K562 (cell line): Measurements from ENCODE around the gene FREM1. TPM values are rescaled to one million over a fixed set of nuclear protein-coding genes. Genes with fewer than 3 reads are reported as not detected.

Experiments
- ATAC-seq: fragments of 200-7000 bp; cut with Tn5 transposase; 3 replicates; pipeline ENCODE4 v1.9.1; 2020; ENCODE audit warnings: moderate library complexity
- BruUV-seq: library from RNA; stranded (reverse); fragments of 400-500 nt; replicated peaks from 2 replicates; lab custom pipeline; 2021; lab: Mats Ljungman, UMichigan
- CTCF ChIA-PET: fragments of 300-600 bp; formaldehyde crosslinking; extraction: SDS; loops from one replicate; lab custom pipeline; 2021; ENCODE audit warnings: low intra/inter-chr PET ratio; lab: Yijun Ruan, JAX
- POLR2A ChIA-PET: fragments of 300-600, 350-650 bp; sonication (Branson Sonifier 250); formaldehyde crosslinking; extraction: SDS; loops from one replicate; lab custom pipeline; 2021; ENCODE audit warnings: antibody characterized with exemption, inconsistent platforms; lab: Yijun Ruan, JAX
- DNase-seq, 4 experiments: peaks; one replicate each; pipeline versions ENCODE4 v3.0.0 to v3.0.0-alpha.2; 2011 to 2018; ENCODE audit warnings: low spot score in 3 of 4, mixed read lengths in 3 of 4; ENCODE audit errors: extremely low read depth in 1 of 4
- FAIRE-seq: peaks from 2 replicates; lab custom pipeline; 2011; peaks lifted over from hg19 to GRCh38; lab: Jason Lieb, UNC
- H2AFZ ChIP-seq: 2 replicates; pipeline ENCODE4 v1.6.0; 2011; ENCODE audit warnings: low read depth, low read length, control low read depth, inconsistent platforms
- H3K27ac ChIP-seq: fragments of 200-600 bp; 3 replicates; pipeline ENCODE4 v1.8.0; 2011; ENCODE audit warnings: low read depth, mild to moderate bottlenecking, control low read depth, inconsistent platforms, low read length, moderate library complexity, mixed read lengths; ENCODE audit errors: extremely low read depth
- H3K27me3 ChIP-seq, 2 experiments: fragments of 300-600 bp in 1 of 2; 2 replicates in 1 of 2; 3 replicates in 1 of 2; pipeline versions ENCODE4 v1.6.0 to v1.8.0; 2011; ENCODE audit warnings: inconsistent platforms in 2 of 2, low read length in 2 of 2, mild to moderate bottlenecking in 1 of 2, mixed read lengths in 1 of 2, moderate library complexity in 1 of 2; ENCODE audit not compliant: control insufficient read depth in 2 of 2, insufficient read depth in 2 of 2
- H3K36me3 ChIP-seq: fragments of 300-600 bp; 3 replicates; pipeline ENCODE4 v1.8.0; 2011; ENCODE audit warnings: mild to moderate bottlenecking, low read length, inconsistent platforms; ENCODE audit not compliant: control insufficient read depth, insufficient read depth
- H3K4me1 ChIP-seq, 2 experiments: fragments of 200-600 bp in 1 of 2; replicated peaks in 1 of 2; 2 replicates in 1 of 2; 3 replicates in 1 of 2; pipeline versions ENCODE4 v1.5.1 to v1.8.0; 2011; ENCODE audit warnings: inconsistent platforms in 2 of 2, low read length in 2 of 2, mild to moderate bottlenecking in 1 of 2, mixed read lengths in 1 of 2, moderate library complexity in 1 of 2; ENCODE audit not compliant: control insufficient read depth in 2 of 2, insufficient read depth in 2 of 2
- H3K4me2 ChIP-seq: 2 replicates; pipeline ENCODE4 v1.6.1; 2011; ENCODE audit warnings: low read length, control low read depth, inconsistent platforms, mixed read lengths; ENCODE audit not compliant: insufficient read depth
- H3K4me3 ChIP-seq: fragments of 200-600 bp; sonication (generic), shearing (Covaris generic); 2 replicates; pipeline ENCODE4 v1.5.1; 2016; ENCODE audit warnings: control low read depth, inconsistent platforms
- H3K79me2 ChIP-seq: fragments of 200-600 bp; 3 replicates; pipeline ENCODE4 v1.8.0; 2011; ENCODE audit warnings: low read length, inconsistent platforms; ENCODE audit not compliant: control insufficient read depth, insufficient read depth
- H3K9ac ChIP-seq, 2 experiments: 2 replicates each; pipeline versions ENCODE4 v1.6.0 to v1.6.1; 2011; ENCODE audit warnings: low read depth in 2 of 2, low read length in 2 of 2, control low read depth in 1 of 2, inconsistent platforms in 1 of 2, mild to moderate bottlenecking in 1 of 2, mixed read lengths in 1 of 2; ENCODE audit not compliant: insufficient read depth in 1 of 2
- H3K9me1 ChIP-seq: one replicate; pipeline ENCODE4 v1.6.0; 2011; ENCODE audit warnings: inconsistent platforms, mild to moderate bottlenecking, low read length, moderate library complexity; ENCODE audit not compliant: control insufficient read depth, insufficient read depth
- H3K9me3 ChIP-seq: replicated peaks from 2 replicates; pipeline ENCODE4 v1.5.1; 2011; ENCODE audit warnings: low read depth, low read length, inconsistent platforms; ENCODE audit not compliant: control insufficient read depth, insufficient read depth
- H4K20me1 ChIP-seq: replicated peaks from 2 replicates; pipeline ENCODE4 v1.6.1; 2011; ENCODE audit warnings: low read length, inconsistent platforms, mixed read lengths; ENCODE audit not compliant: control insufficient read depth, insufficient read depth
- BCLAF1 ChIP-seq, 2 experiments: fragments of 450-650 bp in 1 of 2; IDR thresholded peaks; 2 replicates each; pipeline ENCODE4 v1.6.1; 2011 to 2017; ENCODE audit warnings: low read depth in 2 of 2, antibody characterized with exemption in 1 of 2, borderline replicate concordance in 1 of 2, low read length in 1 of 2, mild to moderate bottlenecking in 1 of 2, mixed read lengths in 1 of 2; ENCODE audit not compliant: control insufficient read depth in 1 of 2
- CREB5 ChIP-seq: fragments of 250-450 bp; sonication (Bioruptor Pico); IDR thresholded peaks from 2 replicates; pipeline ENCODE4 v1.5.0; 2020; ENCODE audit warnings: mild to moderate bottlenecking
- ESRRA ChIP-seq: fragments of 450-650 bp; IDR thresholded peaks from 2 replicates; pipeline ENCODE4 v1.6.1; 2014; ENCODE audit warnings: low read depth, mild to moderate bottlenecking, moderate library complexity, borderline replicate concordance
- GABPB2 ChIP-seq: fragments of 250-450 bp; sonication (Bioruptor Pico); conservative IDR thresholded peaks from 2 replicates; pipeline ENCODE4 v1.5.1; 2021; ENCODE audit warnings: mild to moderate bottlenecking
- MAFG ChIP-seq: fragments of 450-650 bp; conservative IDR thresholded peaks from 2 replicates; pipeline ENCODE4 v1.6.1; 2016; ENCODE audit warnings: missing genetic modification characterization, missing compliant biosample characterization
- POLR2A ChIP-seq: fragments of 450-650 bp; conservative IDR thresholded peaks from 2 replicates; pipeline ENCODE4 v1.6.1; 2016
- RBM34 ChIP-seq: fragments of 200-400 bp; formaldehyde crosslinking; IDR thresholded peaks from 2 replicates; pipeline ENCODE4 v1.6.1; 2018; ENCODE audit warnings: low read length, borderline replicate concordance; ENCODE audit not compliant: insufficient read depth
- RBM39 ChIP-seq: fragments of 200-400 bp; formaldehyde crosslinking; optimal IDR thresholded peaks from 2 replicates; pipeline ENCODE3; 2018; ENCODE audit warnings: low read depth, low read length
- RFX5 ChIP-seq: IDR thresholded peaks from 2 replicates; pipeline ENCODE4 v1.6.1; 2011; ENCODE audit warnings: low read depth, mild to moderate bottlenecking, improper control_type of control experiment, low read length
- SREBF2 ChIP-seq: sonication (generic); formaldehyde crosslinking; IDR thresholded peaks from 2 replicates; pipeline ENCODE4 v1.4.0; 2020; ENCODE audit warnings: mild to moderate bottlenecking, missing genetic modification reagents
- U2AF1 ChIP-seq: fragments of 200-400 bp; formaldehyde crosslinking; optimal IDR thresholded peaks from 2 replicates; pipeline ENCODE3; 2017; ENCODE audit warnings: mild to moderate bottlenecking, low read depth, low read length, moderate library complexity
- ZFPM2 ChIP-seq: fragments of 250-450 bp; sonication (Bioruptor Pico); IDR thresholded peaks from 2 replicates; pipeline ENCODE4 v1.5.1; 2022; ENCODE audit warnings: mild to moderate bottlenecking
- ZKSCAN1 ChIP-seq: fragments of 150-350 bp; IDR thresholded peaks from 2 replicates; pipeline ENCODE4 v1.6.1; 2016; ENCODE audit warnings: low read depth, low read length
- ZNF561 ChIP-seq: fragments of 450-650 bp; formaldehyde crosslinking; conservative IDR thresholded peaks from 2 replicates; pipeline ENCODE4 v1.4.0; 2020; ENCODE audit warnings: mild to moderate bottlenecking, moderate library complexity
- WGBS: fragments of 100-300 bp; shearing (Covaris generic); methylation state at CpG from one replicate; pipeline ENCODE4 v1.1.6; 2016; ENCODE audit warnings: low coverage, mixed read lengths; ENCODE audit not compliant: insufficient coverage; ENCODE audit errors: missing lambda C conversion rate; 5-methylcytosine and 5-hydroxymethylcytosine counted together
- in situ Hi-C: fragments of 300-500 bp; cut with MboI; formaldehyde crosslinking; loops from 4 replicates; pipeline ENCODE4 v1.15.0; 2018; ENCODE audit warnings: inconsistent platforms, mixed read lengths
- intact Hi-C: fragments of 100-400 bp; cut with micrococcal nuclease; formaldehyde crosslinking; loops from 2 replicates; pipeline ENCODE4 v1.14.2; 2022
- polyA plus RNA-seq, 8 experiments: library from polyadenylated mRNA; depleted of rRNA in 4 of 8; stranded (reverse) in 5 of 8; unstranded in 3 of 8; fragments of >200 nt; fragmentation: Nextera tagmentation in 2 of 8; fragmentation: Illumina TruSeq in 1 of 8; extraction: Ambion mirVana in 2 of 8; extraction: Trizol in 1 of 8; gene quantifications; 2 replicates each; pipeline versions ENCODE4 v1.2.1 to v1.2.3, GENCODE V29; 2011 to 2014; ENCODE audit warnings: inconsistent platforms in 1 of 8, missing spikeins in 1 of 8
- total RNA-seq, 7 experiments: library from RNA; depleted of rRNA in 6 of 7; stranded (reverse); fragments of >200 nt in 6 of 7; fragmentation: Illumina TruSeq in 2 of 7; extraction: Trizol in 2 of 7; gene quantifications; 2 replicates each; pipeline versions ENCODE4 v1.2.1 to v1.2.3, GENCODE V29; 2011 to 2021; ENCODE audit warnings: low replicate concordance in 1 of 7

FREM1 gene
- total and polyA plus RNA-seq, 9 of the 15 experiments (the other 6 are each of a cell fraction or from before 2014, with no cell fraction given) = 0.03 to 0.24 (median 0.13) TPM; not detected in 2

DNA sequence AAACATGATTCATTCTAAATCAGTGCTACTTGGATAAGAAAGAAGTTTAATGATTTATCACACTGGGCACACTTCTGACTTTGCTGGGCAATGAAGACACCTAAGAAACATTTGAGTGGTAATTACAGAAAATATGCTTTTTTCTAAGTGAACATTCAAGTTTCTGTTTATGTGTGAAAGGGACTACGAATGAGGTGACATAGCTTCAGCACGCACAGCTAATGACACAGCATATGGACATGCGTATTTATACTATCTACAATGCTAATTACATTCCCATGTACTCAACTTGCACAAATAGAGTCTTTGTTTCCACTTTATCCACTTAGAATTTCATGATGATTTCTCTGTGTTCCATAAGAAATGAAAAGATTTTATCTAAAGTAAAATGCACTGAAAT, 40.6 kb downstream of the FREM1 start (continued):
- no peak for TF ChIP-seq RBM39
- TF ChIP-seq SREBF2 = no peak
- no peak for TF ChIP-seq ZFPM2 (CRISPR knock-in tag)
- TF ChIP-seq CREB5 (CRISPR knock-in tag) = no peak
- no peak for TF ChIP-seq POLR2A
- no peak for TF ChIP-seq ESRRA

DNA sequence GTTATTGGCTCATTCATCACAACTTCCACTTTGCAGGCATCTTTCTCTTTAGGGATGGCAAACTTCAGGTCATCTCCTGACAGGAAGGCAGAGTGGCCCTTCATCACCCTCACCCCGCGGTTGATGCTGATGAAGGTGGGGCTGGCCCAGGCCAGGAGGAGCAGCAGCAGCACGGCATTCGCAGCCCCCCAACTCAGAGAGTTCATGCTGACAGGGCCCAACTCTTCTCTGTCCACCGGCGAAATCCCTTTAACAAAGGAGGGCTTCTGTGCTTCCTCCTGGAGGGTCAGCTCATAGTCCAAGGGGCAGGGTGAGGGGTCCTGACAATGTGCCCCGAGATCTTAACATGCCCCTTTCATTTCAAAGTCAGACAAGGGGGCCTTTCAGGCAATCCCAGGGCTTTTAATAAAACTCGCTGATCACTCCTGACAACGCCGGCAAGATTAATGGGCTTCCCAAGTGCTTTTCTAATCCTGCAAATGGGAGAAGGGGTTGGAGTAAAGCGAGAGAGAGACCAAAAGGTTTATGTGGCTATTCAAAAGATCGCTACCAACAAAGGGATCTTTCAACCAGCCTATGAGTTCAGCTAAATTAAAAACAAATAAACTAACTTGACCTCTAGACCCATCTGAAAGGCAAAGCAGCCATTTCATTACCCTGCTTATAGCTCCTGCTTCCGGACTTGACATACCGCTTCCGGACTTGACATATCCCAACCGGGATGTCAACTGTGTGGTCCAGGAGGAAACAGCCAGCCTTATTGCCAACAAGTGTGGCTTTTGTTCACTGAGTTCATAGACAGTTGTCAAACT, 41.2 kb downstream of the FREM1 start:
- DNase-seq (no peak), ATAC-seq (no peak), FAIRE-seq (no peak)
- intact Hi-C loops = no loop called here
- ChIA-PET POLR2A (no interaction called here), CTCF (no interaction called here)
- Histone ChIP-seq H3K79me2 (no peaks in the 10 kb centered on the region), H3K27ac (no peak overlapping the region), H3K9me3 (no peaks in the 10 kb centered on the region), H3K4me1 (no peaks in the 10 kb centered on the region), H2AFZ (no peak overlapping the region), H3K36me3 (no peaks in the 10 kb centered on the region), H3K4me3 (no peak overlapping the region), H3K9ac (no peak overlapping the region), H4K20me1 (no peaks in the 10 kb centered on the region), H3K4me2 (no peak overlapping the region), H3K9me1 (no peaks in the 10 kb centered on the region), H3K27me3 (no peaks in the 10 kb centered on the region)
- in situ Hi-C loops = no loop called here
- 8% methylated on average over 14 of the region's 16 CpGs for WGBS
- BruUV-seq = no TSS peak
- TF ChIP-seq RFX5 = no peak
- no peak for TF ChIP-seq RBM34
- TF ChIP-seq GABPB2 (CRISPR knock-in tag) = no peak
- TF ChIP-seq MAFG = no peak
- no peak for TF ChIP-seq ZNF561 (CRISPR knock-in tag)
- TF ChIP-seq U2AF1 = no peak
- no peak for TF ChIP-seq BCLAF1 (IDR thresholded peaks at IDR 0.05; ENCODE audit: borderline replicate concordance in 1 of 2, control insufficient read depth in 1 of 2, low read depth in 2 of 2, low read length in 1 of 2)
- no peak for TF ChIP-seq ZKSCAN1
